ENCODE results near the gene ZNF423. TPM values are rescaled to one million over a fixed set of nuclear protein-coding genes. Genes with fewer than 3 reads are reported as not detected.

Gene ZNF423
- total and polyA plus RNA-seq, 9 of the 15 experiments (the other 6 are each of a cell fraction or from before 2014, with no cell fraction given): not detected

DNA sequence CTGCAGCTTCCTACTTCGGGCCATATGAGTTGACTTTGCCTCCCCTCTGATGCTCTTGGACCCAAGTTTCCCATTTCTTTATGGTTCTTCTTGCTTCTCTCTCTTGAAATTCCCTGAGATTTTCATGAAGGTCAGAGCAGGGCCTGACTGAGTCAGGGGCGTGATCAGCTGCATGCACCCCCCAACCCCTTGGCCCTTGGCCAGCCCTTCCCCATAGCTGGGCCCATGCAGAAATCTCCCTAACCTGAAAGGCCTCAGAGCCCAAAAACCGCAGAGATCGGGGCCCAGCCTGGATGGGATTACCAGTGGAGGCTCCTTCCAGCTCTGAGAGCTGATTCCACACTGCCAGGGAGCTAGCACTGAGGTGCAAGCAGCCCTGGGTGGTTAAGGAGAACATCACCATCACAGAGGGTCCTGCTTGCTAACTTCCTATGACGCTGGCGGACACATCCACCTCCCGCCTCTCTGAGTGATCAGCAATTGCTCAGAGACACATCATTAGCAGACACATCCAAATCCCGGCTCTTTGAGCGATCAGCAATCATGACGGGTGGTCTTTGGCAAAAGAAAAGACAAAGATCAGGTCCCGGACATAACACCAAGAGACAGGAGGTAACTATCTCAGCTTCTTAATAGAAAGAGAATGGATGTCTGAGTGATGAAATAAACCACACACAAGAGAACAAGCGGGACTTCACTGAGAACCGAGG is 320.9 kb downstream of the ZNF423 start:
- Histone ChIP-seq H3K27me3 (ENCODE audit: control insufficient read depth in 2 of 2, insufficient read depth in 2 of 2, low read length in 2 of 2) (peaks cover 6 to 44% of the 10 kb centered on the region in 2 experiments; a peak in 4 of 5 replicates), H3K4me2 (ENCODE audit: insufficient read depth, low read length) (no peak overlapping the region), H3K36me3 (ENCODE audit: control insufficient read depth, insufficient read depth, low read length) (no peaks in the 10 kb centered on the region), H3K9me3 (replicated peaks; ENCODE audit: control insufficient read depth, insufficient read depth, low read depth, low read length) (no peaks in the 10 kb centered on the region), H3K4me1 (replicated peaks in 1 of 2; ENCODE audit: control insufficient read depth in 2 of 2, insufficient read depth in 2 of 2, low read length in 2 of 2) (no peaks in the 10 kb centered on the region), H3K4me3 (no peak overlapping the region), H2AFZ (ENCODE audit: low read depth, low read length) (no peak overlapping the region), H3K27ac (ENCODE audit: extremely low read depth, low read depth, low read length) (no peak overlapping the region), H3K79me2 (ENCODE audit: control insufficient read depth, insufficient read depth, low read length) (no peaks in the 10 kb centered on the region), H4K20me1 (replicated peaks; ENCODE audit: control insufficient read depth, insufficient read depth, low read length) (peaks cover 8% of the 10 kb centered on the region; the same call in 1 of the 2 replicates), H3K9me1 (ENCODE audit: control insufficient read depth, insufficient read depth, low read length) (no peaks in the 10 kb centered on the region), H3K9ac (ENCODE audit: insufficient read depth in 1 of 2, low read depth in 2 of 2, low read length in 2 of 2) (no peak overlapping the region)
- TF ChIP-seq, protein P1, sequence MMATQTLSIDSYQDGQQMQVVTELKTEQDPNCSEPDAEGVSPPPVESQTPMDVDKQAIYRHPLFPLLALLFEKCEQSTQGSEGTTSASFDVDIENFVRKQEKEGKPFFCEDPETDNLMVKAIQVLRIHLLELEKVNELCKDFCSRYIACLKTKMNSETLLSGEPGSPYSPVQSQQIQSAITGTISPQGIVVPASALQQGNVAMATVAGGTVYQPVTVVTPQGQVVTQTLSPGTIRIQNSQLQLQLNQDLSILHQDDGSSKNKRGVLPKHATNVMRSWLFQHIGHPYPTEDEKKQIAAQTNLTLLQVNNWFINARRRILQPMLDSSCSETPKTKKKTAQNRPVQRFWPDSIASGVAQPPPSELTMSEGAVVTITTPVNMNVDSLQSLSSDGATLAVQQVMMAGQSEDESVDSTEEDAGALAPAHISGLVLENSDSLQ (IDR thresholded peaks at IDR 0.05): no peak
- TF ChIP-seq GABPB1 (CRISPR knock-in tag; IDR thresholded peaks at IDR 0.05): no peak
- TF ChIP-seq TRIM24 (IDR thresholded peaks at IDR 0.05): no peak
- no peak for TF ChIP-seq DACH1 (IDR thresholded peaks at IDR 0.05; ENCODE audit: partially characterized antibody)
- TF ChIP-seq ZNF316 (IDR thresholded peaks at IDR 0.05): no peak
- TF ChIP-seq, protein P2, sequence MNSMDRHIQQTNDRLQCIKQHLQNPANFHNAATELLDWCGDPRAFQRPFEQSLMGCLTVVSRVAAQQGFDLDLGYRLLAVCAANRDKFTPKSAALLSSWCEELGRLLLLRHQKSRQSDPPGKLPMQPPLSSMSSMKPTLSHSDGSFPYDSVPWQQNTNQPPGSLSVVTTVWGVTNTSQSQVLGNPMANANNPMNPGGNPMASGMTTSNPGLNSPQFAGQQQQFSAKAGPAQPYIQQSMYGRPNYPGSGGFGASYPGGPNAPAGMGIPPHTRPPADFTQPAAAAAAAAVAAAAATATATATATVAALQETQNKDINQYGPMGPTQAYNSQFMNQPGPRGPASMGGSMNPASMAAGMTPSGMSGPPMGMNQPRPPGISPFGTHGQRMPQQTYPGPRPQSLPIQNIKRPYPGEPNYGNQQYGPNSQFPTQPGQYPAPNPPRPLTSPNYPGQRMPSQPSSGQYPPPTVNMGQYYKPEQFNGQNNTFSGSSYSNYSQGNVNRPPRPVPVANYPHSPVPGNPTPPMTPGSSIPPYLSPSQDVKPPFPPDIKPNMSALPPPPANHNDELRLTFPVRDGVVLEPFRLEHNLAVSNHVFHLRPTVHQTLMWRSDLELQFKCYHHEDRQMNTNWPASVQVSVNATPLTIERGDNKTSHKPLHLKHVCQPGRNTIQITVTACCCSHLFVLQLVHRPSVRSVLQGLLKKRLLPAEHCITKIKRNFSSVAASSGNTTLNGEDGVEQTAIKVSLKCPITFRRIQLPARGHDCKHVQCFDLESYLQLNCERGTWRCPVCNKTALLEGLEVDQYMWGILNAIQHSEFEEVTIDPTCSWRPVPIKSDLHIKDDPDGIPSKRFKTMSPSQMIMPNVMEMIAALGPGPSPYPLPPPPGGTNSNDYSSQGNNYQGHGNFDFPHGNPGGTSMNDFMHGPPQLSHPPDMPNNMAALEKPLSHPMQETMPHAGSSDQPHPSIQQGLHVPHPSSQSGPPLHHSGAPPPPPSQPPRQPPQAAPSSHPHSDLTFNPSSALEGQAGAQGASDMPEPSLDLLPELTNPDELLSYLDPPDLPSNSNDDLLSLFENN (IDR thresholded peaks at IDR 0.05; ENCODE audit: low read depth in 2 of 2, low read length in 2 of 2): no peak
- TF ChIP-seq, protein P3, sequence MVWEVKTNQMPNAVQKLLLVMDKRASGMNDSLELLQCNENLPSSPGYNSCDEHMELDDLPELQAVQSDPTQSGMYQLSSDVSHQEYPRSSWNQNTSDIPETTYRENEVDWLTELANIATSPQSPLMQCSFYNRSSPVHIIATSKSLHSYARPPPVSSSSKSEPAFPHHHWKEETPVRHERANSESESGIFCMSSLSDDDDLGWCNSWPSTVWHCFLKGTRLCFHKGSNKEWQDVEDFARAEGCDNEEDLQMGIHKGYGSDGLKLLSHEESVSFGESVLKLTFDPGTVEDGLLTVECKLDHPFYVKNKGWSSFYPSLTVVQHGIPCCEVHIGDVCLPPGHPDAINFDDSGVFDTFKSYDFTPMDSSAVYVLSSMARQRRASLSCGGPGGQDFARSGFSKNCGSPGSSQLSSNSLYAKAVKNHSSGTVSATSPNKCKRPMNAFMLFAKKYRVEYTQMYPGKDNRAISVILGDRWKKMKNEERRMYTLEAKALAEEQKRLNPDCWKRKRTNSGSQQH (CRISPR knock-in tag; IDR thresholded peaks at IDR 0.05): no peak
- in situ Hi-C loops (cut with MboI): no loop called here
- DNase-seq (ENCODE audit: extremely low read depth in 1 of 4, low spot score in 3 of 4) (no peak), ATAC-seq (no peak), FAIRE-seq (no peak)
- ChIA-PET CTCF (ENCODE audit: low intra/inter-chr PET ratio) (no interaction called here), POLR2A (interaction anchor here (1.3 kb wide), 1 partner anchor 11 kb away, joined by 4 read pairs; no protein-coding TSS in a partner anchor)
- intact Hi-C loops (cut with micrococcal nuclease): no loop called here
- 0% methylated on average over 13 of the region's 13 CpGs for WGBS (ENCODE audit: insufficient coverage, low coverage, missing lambda C conversion rate)
- no TSS peak for BruUV-seq (replicated peaks)
